Body of pancreas (tissue), 4 donors: ENCODE data around the gene COPE. TPM values are rescaled to one million over a fixed set of nuclear protein-coding genes. Genes with fewer than 3 reads are reported as not detected.

Experiments used
- ATAC-seq: fragments of 150-250 bp; one replicate; pipeline ENCODE4 v1.9.1; 2016
- DNase-seq, 4 donors: peaks; one replicate each; pipeline ENCODE4 v3.0.0-alpha.2; 2019
- H3K27ac ChIP-seq, 4 donors: fragments of 200-600 bp; sonication (generic); 1 replicate in 3 of 4; 2 replicates in 1 of 4; pipeline versions ENCODE4 v1.5.1 to v1.6.1; 2016 to 2019; ENCODE audit warnings: mild to moderate bottlenecking in 1 of 4, mixed read lengths in 1 of 4, moderate library complexity in 1 of 4
- H3K27me3 ChIP-seq, 2 donors: fragments of 200-600 bp; sonication (generic); one replicate each; pipeline ENCODE4 v1.6.0; 2016; ENCODE audit warnings: mild to moderate bottlenecking in 1 of 2
- H3K36me3 ChIP-seq, 2 donors: fragments of 200-600 bp; sonication (generic); replicated peaks in 1 of 2; 2 replicates each; pipeline ENCODE4 v1.5.1; 2016; ENCODE audit warnings: low read depth in 2 of 2; ENCODE audit not compliant: insufficient read depth in 1 of 2
- H3K4me1 ChIP-seq: fragments of 200-600 bp; sonication (generic); one replicate; pipeline ENCODE4 v1.6.0; 2016
- H3K4me3 ChIP-seq, 2 donors: fragments of 200-600 bp; sonication (generic); 1 replicate in 1 of 2; 2 replicates in 1 of 2; pipeline ENCODE4 v1.5.1; 2016 to 2019
- H3K9me3 ChIP-seq, 3 donors: fragments of 200-600 bp; sonication (generic); 1 replicate in 2 of 3; 2 replicates in 1 of 3; pipeline ENCODE4 v1.5.1; 2016
- CTCF ChIP-seq, 7 experiments: fragments of 450-650 bp in 4 of 7; fragments of 200-600 bp in 3 of 7; sonication (generic) in 3 of 7; IDR thresholded peaks; one replicate each; pipeline ENCODE4 v1.5.1; 2016 to 2019; ENCODE audit warnings: antibody characterized with exemption in 7 of 7
- POLR2A ChIP-seq, 3 donors: fragments of 450-650 bp; IDR thresholded peaks; one replicate each; pipeline ENCODE4 v1.6.1; 2016; ENCODE audit warnings: antibody characterized with exemption in 3 of 3, mild to moderate bottlenecking in 2 of 3
- WGBS, 2 donors: methylation state at CpG; one replicate each; pipeline ENCODE4 v1.1.5; 2017; 5-methylcytosine and 5-hydroxymethylcytosine counted together
- intact Hi-C: fragments of 100-400 bp; cut with DNase I; formaldehyde crosslinking; loops from one replicate; pipeline ENCODE4 v1.15.1; 2023
- total RNA-seq, 2 donors: library from RNA; depleted of rRNA; stranded (reverse); fragments of >200 nt; gene quantifications; one replicate each; pipeline ENCODE4 v1.1.0, GENCODE V29; 2016

COPE gene
- total RNA-seq, 2 donors from 2014 or later: 111 to 166 TPM

- no peak overlapping the region for H3K27ac ChIP-seq
- ATAC-seq: peak; percentile 67
- H3K4me1 ChIP-seq: no peaks in the 10 kb centered on the region
- H3K4me3 ChIP-seq: no peak overlapping the region
- intact Hi-C loops: no loop called here
- no peaks in the 10 kb centered on the region for H3K9me3 ChIP-seq
- WGBS, 2 donors: 24 to 43% methylated on average over 35 of the region's 37 CpGs
- peaks cover 0 to 4% of the 10 kb centered on the region in 2 donors for H3K36me3 ChIP-seq
- TF ChIP-seq POLR2A (IDR thresholded peaks at IDR 0.05) (no peak), CTCF (IDR thresholded peaks at IDR 0.05) (no peak)
- DNase-seq: peak; percentile 54 to 71 (median 60)
- no peaks in the 10 kb centered on the region for H3K27me3 ChIP-seq
Measured at GRCh38 chr19:18932216-18932841, 13.1 kb upstream of the COPE start.

DNA sequence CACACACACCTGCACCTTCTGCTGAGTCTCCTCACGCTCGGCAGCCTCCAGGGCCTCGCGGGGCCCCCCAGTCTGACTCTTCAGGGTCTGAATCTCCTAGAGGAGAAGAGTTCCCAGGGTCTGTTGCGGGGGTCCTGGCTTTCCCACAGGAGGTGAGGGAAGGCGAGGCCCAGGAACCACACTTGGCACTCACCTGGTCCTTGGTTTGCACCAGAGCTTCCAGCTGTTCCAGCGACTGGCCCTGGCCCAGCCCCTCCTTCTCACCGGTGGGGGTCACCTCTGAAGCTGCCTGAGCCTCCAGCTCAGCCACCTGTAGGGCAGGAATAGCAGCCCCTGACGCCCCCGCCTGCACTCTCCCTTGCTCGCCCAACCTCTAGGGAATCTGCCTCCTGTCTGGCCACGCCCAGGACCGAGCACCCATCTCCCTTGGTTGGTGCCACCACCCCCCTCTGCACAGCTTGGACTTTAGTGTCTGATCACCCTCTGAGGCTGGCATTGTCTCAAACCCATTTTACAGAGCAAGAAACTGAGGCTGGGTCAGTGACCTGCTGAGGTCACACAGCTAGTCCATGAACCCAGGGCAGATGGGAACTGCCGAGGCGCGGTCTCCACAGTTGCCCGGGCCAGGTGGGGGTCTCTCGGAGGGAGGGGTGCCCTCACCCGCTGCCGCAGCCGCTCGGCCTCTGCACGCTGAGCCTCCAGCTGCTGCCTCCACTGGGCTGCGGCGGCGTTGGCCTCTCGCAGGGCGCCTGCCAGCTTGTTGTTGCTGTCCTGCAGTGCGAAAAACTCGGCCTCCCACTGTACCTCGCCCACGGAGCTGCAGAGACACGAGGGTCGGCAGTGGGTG is 12.4 kb upstream of the COPE start:
- Histone ChIP-seq H3K4me1 (no peaks in the 10 kb centered on the region), H3K9me3 (no peaks in the 10 kb centered on the region), H3K27me3 (no peaks in the 10 kb centered on the region), H3K4me3 (no peak overlapping the region), H3K36me3 (peaks cover 0 to 4% of the 10 kb centered on the region in 2 donors), H3K27ac (no peak overlapping the region)
- no peak for ATAC-seq
- intact Hi-C loops: no loop called here
- no peak for DNase-seq
- WGBS, 2 donors: 75 to 82% methylated on average over 13 to 33 of the region's 34 CpGs
- TF ChIP-seq CTCF (IDR thresholded peaks at IDR 0.05): no peak
- TF ChIP-seq POLR2A (IDR thresholded peaks at IDR 0.05): no peak

GRCh38 chr19:18929311-18929710 is 10.1 kb upstream of the COPE start:
- peaks cover 4 to 22% of the 10 kb centered on the region in 2 donors for H3K36me3 ChIP-seq

GRCh38 chr19:18928018-18928805 is 9.0 kb upstream of the COPE start:
- Histone ChIP-seq H3K27me3 (no peaks in the 10 kb centered on the region), H3K9me3 (no peaks in the 10 kb centered on the region), H3K4me3 (no peak overlapping the region), H3K27ac (no peak overlapping the region), H3K4me1 (no peaks in the 10 kb centered on the region), H3K36me3 (peaks cover 4 to 28% of the 10 kb centered on the region in 2 donors)
- DNase-seq (no peak), ATAC-seq (no peak)
- WGBS, 2 donors: 86 to 89% methylated on average over 14 to 25 of the region's 26 CpGs
- intact Hi-C loops: no loop called here
- TF ChIP-seq POLR2A (IDR thresholded peaks at IDR 0.05) (no peak), CTCF (IDR thresholded peaks at IDR 0.05) (no peak)

More at GRCh38 chr19:18929311-18929710, 10.1 kb upstream of the COPE start:
- WGBS, 2 donors: 90 to 92% methylated on average over 16 to 25 of the region's 25 CpGs
- no peak for DNase-seq
- intact Hi-C loops: no loop called here
- TF ChIP-seq POLR2A (IDR thresholded peaks at IDR 0.05) (no peak), CTCF (IDR thresholded peaks at IDR 0.05) (no peak)
- no peaks in the 10 kb centered on the region for H3K4me1 ChIP-seq
- H3K27me3 ChIP-seq: no peaks in the 10 kb centered on the region
- no peaks in the 10 kb centered on the region for H3K9me3 ChIP-seq
- no peak overlapping the region for H3K4me3 ChIP-seq
- no peak overlapping the region for H3K27ac ChIP-seq
- ATAC-seq: no peak
